Measurements from ENCODE around the gene TEDC1.

The TEDC1 gene

GRCh38 chr14:105490572-105491365 lies at the start of gene TEDC1:
Gene TEDC1, plus strand, starts transcription at chr14:105491246. Its CDS starts 130 bp downstream, at chr14:105491376.
- peak within 1 kb of the TSS; percentile 96 for H3K27ac ChIP-seq
- H3K9me3 ChIP-seq = no peaks in the 10 kb centered on the region
- no peaks in the 10 kb centered on the region for H3K36me3 ChIP-seq
- peaks cover 32 to 47% of the 10 kb centered on the region in 2 experiments for H3K4me1 ChIP-seq (ENCODE audit: control insufficient read depth in 1 of 2, insufficient read depth in 1 of 2, low read depth in 1 of 2, low read length in 1 of 2)
- peak; percentile 96 for TF ChIP-seq CTCF (IDR thresholded peaks at IDR 0.05)
- H3K4me3 ChIP-seq (ENCODE audit: low read depth in 1 of 2, low read length in 1 of 2) = peak within 1 kb of the TSS; percentile 81 to 97
- peaks cover 32% of the 10 kb centered on the region for H3K27me3 ChIP-seq

- Histone ChIP-seq H3K9me3 (no peaks in the 10 kb centered on the region), H3K4me1 (ENCODE audit: control insufficient read depth in 1 of 2, insufficient read depth in 1 of 2, low read depth in 1 of 2, low read length in 1 of 2) (no peaks in the 10 kb centered on the region), H3K27me3 (no peaks in the 10 kb centered on the region), H3K4me3 (ENCODE audit: low read depth in 1 of 2, low read length in 1 of 2) (no peak overlapping the region), H3K36me3 (peaks cover 8% of the 10 kb centered on the region), H3K27ac (no peak overlapping the region)
- no peak for TF ChIP-seq CTCF (IDR thresholded peaks at IDR 0.05)
These were observed 48.9 kb upstream of the TEDC1 start for GRCh38 chr14:105442125-105442524.

GRCh38 chr14:105442834-105443233 lies 48.2 kb upstream of the TEDC1 start:
- Histone ChIP-seq H3K27ac (no peak overlapping the region), H3K27me3 (no peaks in the 10 kb centered on the region), H3K4me3 (ENCODE audit: low read depth in 1 of 2, low read length in 1 of 2) (no peak overlapping the region), H3K36me3 (peaks cover 8% of the 10 kb centered on the region), H3K9me3 (no peaks in the 10 kb centered on the region), H3K4me1 (ENCODE audit: control insufficient read depth in 1 of 2, insufficient read depth in 1 of 2, low read depth in 1 of 2, low read length in 1 of 2) (no peaks in the 10 kb centered on the region)
- no peak for TF ChIP-seq CTCF (IDR thresholded peaks at IDR 0.05)

GRCh38 chr14:105444859-105445258 lies 46.2 kb upstream of the TEDC1 start:
- H3K4me1 ChIP-seq (ENCODE audit: control insufficient read depth in 1 of 2, insufficient read depth in 1 of 2, low read depth in 1 of 2, low read length in 1 of 2) = no peaks in the 10 kb centered on the region
- no peak for TF ChIP-seq CTCF (IDR thresholded peaks at IDR 0.05)
- peaks cover 10% of the 10 kb centered on the region for H3K36me3 ChIP-seq
- no peaks in the 10 kb centered on the region for H3K27me3 ChIP-seq
- no peaks in the 10 kb centered on the region for H3K9me3 ChIP-seq
- no peak overlapping the region for H3K4me3 ChIP-seq (ENCODE audit: low read depth in 1 of 2, low read length in 1 of 2)
- H3K27ac ChIP-seq = no peak overlapping the region

GRCh38 chr14:105445290-105445689 lies 45.8 kb upstream of the TEDC1 start:
- Histone ChIP-seq H3K27ac (no peak overlapping the region), H3K4me1 (ENCODE audit: control insufficient read depth in 1 of 2, insufficient read depth in 1 of 2, low read depth in 1 of 2, low read length in 1 of 2) (no peaks in the 10 kb centered on the region), H3K4me3 (ENCODE audit: low read depth in 1 of 2, low read length in 1 of 2) (no peak overlapping the region), H3K9me3 (no peaks in the 10 kb centered on the region), H3K27me3 (no peaks in the 10 kb centered on the region), H3K36me3 (peaks cover 12% of the 10 kb centered on the region)
- no peak for TF ChIP-seq CTCF (IDR thresholded peaks at IDR 0.05)
